Muscle layer of duodenum (tissue), 2 donors: ENCODE data around the gene SLC6A8.
A peak's percentile ranks its signal among the peaks of the same experiment; 100 is the strongest.
"Not testable (repeated sequence)": the region's sequence is repeated elsewhere in the genome, so short reads cannot be mapped to it uniquely, and the experiment has no call there.

Experiments
- H3K27ac ChIP-seq: one replicate; pipeline ENCODE4 v1.7.0; 2013; ENCODE audit warnings: mild to moderate bottlenecking, low read length
- H3K27me3 ChIP-seq: one replicate; pipeline ENCODE4 v1.7.0; 2013; ENCODE audit warnings: low read depth, mild to moderate bottlenecking, control low read depth, low read length
- H3K36me3 ChIP-seq, 2 donors: one replicate each; pipeline ENCODE4 v1.7.0; 2013; ENCODE audit warnings: low read length in 2 of 2, control low read depth in 1 of 2, mild to moderate bottlenecking in 1 of 2; ENCODE audit not compliant: insufficient read depth in 2 of 2, control insufficient read depth in 1 of 2
- H3K4me1 ChIP-seq, 2 donors: one replicate each; pipeline ENCODE4 v1.7.0; 2013; ENCODE audit warnings: low read length in 2 of 2, mild to moderate bottlenecking in 2 of 2, control low read depth in 1 of 2, moderate library complexity in 1 of 2; ENCODE audit not compliant: insufficient read depth in 2 of 2, control insufficient read depth in 1 of 2
- H3K4me3 ChIP-seq, 2 donors: one replicate each; pipeline ENCODE4 v1.7.0; 2013; ENCODE audit warnings: low read length in 2 of 2, low read depth in 1 of 2, mild to moderate bottlenecking in 1 of 2
- H3K9me3 ChIP-seq, 2 donors: one replicate each; pipeline ENCODE4 v1.7.0; 2013; ENCODE audit warnings: low read length in 2 of 2, control low read depth in 1 of 2, mild to moderate bottlenecking in 1 of 2; ENCODE audit not compliant: control insufficient read depth in 1 of 2
- donor health status: healthy.

The SLC6A8 gene

DNA sequence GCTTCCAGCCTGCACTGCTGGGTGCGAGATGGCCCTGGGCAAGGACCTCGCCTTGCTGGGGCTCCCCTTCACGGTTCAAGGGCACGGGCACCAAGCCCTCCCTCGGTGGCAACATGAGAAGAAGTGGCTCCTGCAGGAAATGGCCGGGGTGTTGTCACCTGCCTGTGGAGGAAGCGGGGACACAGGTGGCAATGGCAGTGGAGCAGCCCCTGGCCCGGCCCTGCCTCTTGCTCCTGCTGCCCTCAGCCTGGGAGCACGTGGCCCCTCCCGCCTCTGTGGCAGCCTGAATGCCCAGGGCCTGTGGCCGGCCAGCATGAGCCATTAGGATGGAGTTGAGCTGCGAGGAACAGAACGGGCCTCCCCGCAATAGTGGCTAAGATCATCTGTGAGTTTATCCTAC is 53.7 kb downstream of the SLC6A8 start:
- H3K4me3 ChIP-seq = no peak overlapping the region
- no peaks in the 10 kb centered on the region for H3K4me1 ChIP-seq
- H3K36me3 ChIP-seq = peaks cover 0 to 3% of the 10 kb centered on the region in 2 donors
- no peaks in the 10 kb centered on the region for H3K27me3 ChIP-seq
- no peaks in the 10 kb centered on the region for H3K9me3 ChIP-seq
- no peak overlapping the region for H3K27ac ChIP-seq

DNA sequence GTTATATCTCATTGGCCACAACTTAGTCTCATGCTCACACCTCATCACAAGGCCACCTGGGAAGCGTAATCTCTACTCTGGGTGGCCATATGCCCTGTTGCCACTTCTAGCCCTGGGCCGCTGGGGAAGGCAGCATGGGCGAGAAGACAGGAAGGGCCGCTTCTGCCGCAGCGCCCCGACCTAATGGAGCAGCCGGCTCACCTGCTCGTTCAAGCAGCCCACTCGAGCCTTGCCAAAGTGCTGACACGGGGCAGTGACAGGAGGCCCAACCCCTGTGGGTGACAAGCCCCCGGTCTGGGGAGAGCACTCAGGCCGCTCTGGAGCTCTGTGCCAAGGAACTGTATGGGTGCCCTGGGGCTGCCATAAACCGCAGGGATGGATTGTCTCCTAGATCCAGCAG is 54.4 kb downstream of the SLC6A8 start:
- H3K27ac ChIP-seq, H3K27me3 ChIP-seq, H3K4me1 ChIP-seq, H3K36me3 ChIP-seq, H3K4me3 ChIP-seq, H3K9me3 ChIP-seq: not testable (repeated sequence)

- H3K27me3 ChIP-seq, H3K36me3 ChIP-seq, H3K4me3 ChIP-seq, H3K4me1 ChIP-seq, H3K9me3 ChIP-seq, H3K27ac ChIP-seq: not testable (repeated sequence)
Observed at GRCh38 chrX:153742796-153743467, 55.2 kb downstream of the SLC6A8 start.

- not testable (repeated sequence) for H3K4me1 ChIP-seq, H3K36me3 ChIP-seq, H3K27me3 ChIP-seq, H3K9me3 ChIP-seq, H3K27ac ChIP-seq
- peak overlapping the region in 1 of 2 donors; percentile 24 for H3K4me3 ChIP-seq
Observed at GRCh38 chrX:153743468-153744209, 55.9 kb downstream of the SLC6A8 start.

GRCh38 chrX:153744210-153745066 is 56.7 kb downstream of the SLC6A8 start:
- Histone ChIP-seq H3K9me3 (no peaks in the 10 kb centered on the region), H3K27me3 (no peaks in the 10 kb centered on the region), H3K4me3 (peak overlapping the region in 1 of 2 donors; percentile 24), H3K4me1 (no peaks in the 10 kb centered on the region), H3K27ac (no peak overlapping the region), H3K36me3 (no peaks in the 10 kb centered on the region)

GRCh38 chrX:153745067-153745433 is 57.3 kb downstream of the SLC6A8 start:
- H3K36me3 ChIP-seq, H3K27me3 ChIP-seq, H3K27ac ChIP-seq, H3K9me3 ChIP-seq, H3K4me1 ChIP-seq, H3K4me3 ChIP-seq: not testable (repeated sequence)
